GM12872 (cell line): ENCODE measurements around the gene BCKDHA.

ENCODE experiments used
- TF ChIP-seq, protein P1 (sequence below): IDR thresholded peaks from 3 replicates; pipeline ENCODE4 v1.5.1; 2011; ENCODE audit warnings: low read depth, mild to moderate bottlenecking, low read length, moderate library complexity; ENCODE audit not compliant: insufficient read depth

BCKDHA gene

DNA sequence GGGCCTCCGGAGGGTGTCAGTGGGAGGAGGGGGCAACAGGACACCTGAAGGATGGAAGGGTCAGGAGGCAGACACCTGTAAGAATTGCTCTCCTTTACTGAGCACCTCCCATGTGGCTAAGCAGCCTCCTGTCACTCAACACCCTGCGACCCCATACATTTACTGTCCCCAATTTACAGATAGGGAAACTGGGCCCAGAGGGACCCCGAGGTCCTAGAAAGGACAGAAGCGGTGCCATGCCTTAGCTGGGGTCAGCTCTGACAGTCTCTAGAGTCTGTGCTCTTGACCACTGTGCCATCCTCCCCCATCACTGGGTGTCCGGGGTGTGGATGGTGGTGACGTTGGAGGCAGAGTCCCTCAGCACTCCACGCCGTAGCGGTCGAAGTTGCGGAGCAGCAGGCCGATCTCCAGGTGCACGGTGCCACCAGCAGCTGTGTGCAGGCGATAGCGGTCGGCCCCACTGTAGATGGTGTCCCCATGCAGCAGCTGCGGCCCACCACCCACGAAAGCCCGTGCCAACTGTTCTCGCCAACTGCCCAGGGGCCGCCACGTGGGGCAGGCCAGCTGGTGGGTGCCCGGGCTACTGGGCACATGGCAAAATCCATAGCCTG, 43.2 kb upstream of the BCKDHA start:
- TF ChIP-seq, protein P1, sequence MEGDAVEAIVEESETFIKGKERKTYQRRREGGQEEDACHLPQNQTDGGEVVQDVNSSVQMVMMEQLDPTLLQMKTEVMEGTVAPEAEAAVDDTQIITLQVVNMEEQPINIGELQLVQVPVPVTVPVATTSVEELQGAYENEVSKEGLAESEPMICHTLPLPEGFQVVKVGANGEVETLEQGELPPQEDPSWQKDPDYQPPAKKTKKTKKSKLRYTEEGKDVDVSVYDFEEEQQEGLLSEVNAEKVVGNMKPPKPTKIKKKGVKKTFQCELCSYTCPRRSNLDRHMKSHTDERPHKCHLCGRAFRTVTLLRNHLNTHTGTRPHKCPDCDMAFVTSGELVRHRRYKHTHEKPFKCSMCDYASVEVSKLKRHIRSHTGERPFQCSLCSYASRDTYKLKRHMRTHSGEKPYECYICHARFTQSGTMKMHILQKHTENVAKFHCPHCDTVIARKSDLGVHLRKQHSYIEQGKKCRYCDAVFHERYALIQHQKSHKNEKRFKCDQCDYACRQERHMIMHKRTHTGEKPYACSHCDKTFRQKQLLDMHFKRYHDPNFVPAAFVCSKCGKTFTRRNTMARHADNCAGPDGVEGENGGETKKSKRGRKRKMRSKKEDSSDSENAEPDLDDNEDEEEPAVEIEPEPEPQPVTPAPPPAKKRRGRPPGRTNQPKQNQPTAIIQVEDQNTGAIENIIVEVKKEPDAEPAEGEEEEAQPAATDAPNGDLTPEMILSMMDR: no peak

DNA sequence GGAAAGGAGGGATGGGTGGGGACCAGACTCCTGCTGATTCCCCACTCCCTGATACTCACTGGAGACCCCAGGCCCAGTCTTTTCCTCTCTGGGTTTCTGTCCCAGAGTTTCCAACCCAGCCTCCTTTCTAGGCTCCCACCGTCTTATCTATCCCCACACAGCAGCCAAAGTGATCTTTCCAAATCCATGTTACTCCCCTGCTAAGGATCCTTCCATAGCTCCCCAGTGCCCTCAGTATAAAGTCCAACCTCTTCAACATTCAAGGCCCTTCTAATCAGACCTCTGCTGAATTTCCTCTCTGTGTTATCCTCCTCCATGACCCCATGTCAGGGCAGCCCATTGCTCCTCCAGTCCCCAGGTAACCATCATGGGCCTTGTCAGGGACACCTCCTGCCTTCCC, 42.6 kb upstream of the BCKDHA start:
- TF ChIP-seq, protein P1: no peak

DNA sequence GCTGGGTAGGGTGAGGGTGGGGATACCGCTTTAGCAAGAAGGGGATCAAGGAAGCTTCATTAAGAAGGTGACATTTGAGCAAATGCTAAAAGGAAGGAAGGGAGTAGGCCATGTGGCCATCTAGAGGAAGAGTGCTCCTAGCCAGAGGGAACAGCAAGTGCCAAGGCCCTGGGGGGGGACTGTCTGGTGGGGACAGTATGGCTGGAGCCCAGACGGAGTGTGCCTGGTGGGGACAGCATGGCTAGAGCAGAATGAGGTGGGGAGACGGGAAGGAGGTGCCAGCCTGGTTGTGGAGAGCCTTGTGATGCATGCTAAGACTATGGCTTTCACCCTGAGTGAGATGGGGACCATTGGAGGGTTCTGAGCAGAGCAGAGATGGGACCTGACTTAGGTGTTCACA, 41.8 kb upstream of the BCKDHA start:
- TF ChIP-seq, protein P1: no peak

DNA sequence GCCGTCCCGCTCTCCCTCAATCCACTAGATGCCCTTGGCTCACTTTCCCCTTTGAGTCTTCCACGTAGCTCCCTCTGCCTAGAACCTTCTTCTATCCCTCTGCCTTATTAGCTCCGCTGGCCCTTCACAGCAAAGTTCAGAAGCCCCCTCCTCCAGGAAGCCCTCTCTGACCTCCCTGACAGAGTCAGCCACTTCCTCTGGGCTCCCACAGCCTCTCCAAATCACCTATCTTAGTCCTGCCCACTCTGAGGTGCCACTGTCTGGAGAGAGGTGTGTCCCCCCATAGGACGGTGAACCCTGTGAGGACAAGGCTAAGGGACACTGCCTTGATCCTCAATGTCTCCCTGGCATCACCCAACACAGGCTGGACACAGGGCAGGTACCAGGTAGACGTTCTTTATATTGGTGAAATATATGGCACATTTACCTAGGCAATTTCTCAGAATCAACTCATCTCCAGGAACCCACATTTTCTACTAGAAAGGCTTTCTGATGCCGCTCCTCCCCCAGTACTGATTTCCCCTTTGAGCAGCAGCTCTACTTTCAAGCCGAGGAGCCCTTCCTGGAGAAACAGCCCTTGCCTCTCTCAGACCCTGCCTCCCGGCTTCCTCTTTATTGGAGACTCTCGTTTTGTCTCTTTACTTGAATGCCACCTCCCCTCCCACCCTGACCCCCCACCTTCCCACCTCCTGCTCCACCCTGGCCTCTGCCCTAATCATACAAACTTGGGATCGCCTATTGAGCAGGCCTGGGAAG, 40.5 kb upstream of the BCKDHA start:
- TF ChIP-seq, protein P1: no peak

DNA sequence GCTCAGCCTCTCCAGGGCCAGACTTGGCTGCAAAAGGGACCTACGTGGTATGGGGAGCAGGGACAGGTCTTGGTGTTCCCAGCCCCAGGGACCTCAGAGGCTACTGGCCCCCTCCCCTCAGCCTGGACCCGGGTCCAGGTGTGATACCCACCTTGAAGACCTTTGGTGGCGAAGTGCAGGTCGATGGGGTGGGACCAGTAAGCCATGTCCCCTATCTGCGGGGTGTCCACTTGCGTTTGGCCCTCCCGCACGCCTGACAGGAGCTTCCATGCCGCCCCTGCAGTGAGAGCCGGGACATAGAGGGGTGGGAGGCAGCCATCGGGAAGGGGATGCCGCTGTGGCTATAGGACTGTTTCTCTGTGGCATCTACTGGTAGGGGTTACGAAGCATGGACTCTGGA, 39.9 kb upstream of the BCKDHA start:
- TF ChIP-seq, protein P1: no peak

DNA sequence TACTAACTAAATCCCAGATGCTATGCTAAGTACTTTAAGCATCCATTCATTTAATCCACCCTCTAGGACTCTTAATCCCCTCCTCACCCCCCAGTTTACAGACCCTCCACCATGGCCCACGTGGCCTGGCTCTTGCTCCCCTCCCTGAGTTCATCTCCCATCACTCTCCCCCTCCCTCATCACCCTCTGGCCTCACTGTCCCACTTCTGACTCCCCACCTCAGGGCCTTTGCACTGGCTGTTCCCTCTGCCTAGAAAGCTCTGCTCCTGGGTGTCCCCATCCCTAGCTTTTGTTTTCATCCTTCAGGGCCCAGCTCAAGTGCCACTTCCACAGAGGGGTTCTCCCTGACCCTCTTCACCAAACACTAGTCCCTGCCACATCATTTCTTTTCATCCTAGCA, 37.9 kb upstream of the BCKDHA start:
- TF ChIP-seq, protein P1: no peak

DNA sequence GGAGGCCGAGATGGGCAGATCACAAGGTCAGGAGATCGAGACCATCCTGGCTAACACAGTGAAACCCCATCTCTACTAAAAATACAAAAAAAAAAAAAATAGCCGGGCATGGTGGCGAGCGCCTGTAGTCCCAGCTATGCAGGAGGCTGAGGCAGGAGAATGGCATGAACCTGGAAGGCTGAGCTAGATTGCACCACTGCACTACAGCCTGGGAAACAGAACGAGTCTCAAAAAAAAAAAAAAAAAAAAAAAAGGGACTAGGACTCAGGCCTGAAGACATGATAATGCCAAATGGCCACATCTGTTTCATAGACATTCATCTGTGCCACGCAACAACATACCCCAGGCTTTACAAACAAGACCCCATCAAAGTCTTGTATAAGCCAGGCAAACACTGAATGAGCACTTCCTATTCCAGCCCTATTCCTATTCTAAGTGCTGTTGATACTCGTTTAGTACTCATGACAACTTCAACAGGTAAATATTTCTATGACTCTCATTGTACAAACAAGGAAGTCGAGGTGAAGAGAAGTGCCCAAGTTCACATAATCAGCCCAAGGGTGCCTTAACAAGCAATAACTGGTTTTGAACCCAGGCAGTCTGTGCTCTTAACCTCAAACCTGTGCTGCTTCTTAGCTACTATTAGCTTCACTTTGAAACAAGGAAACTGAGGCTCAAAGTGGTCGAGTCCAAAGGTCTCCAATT, 35.3 kb upstream of the BCKDHA start:
- TF ChIP-seq, protein P1: no peak
